HFF-Myc (cell line): ENCODE measurements around the gene SIRPD.

Experiments used
- DNase-seq: peaks from one replicate; pipeline ENCODE4 v3.0.0-alpha.2; 2011; ENCODE audit warnings: low read depth; ENCODE audit errors: extremely low read depth
- H3K4me3 ChIP-seq: replicated peaks from 2 replicates; pipeline ENCODE4 v1.5.1; 2011; ENCODE audit warnings: low read depth, mild to moderate bottlenecking, control low read depth, low read length
- TF ChIP-seq, protein P1 (sequence below): IDR thresholded peaks from 2 replicates; pipeline ENCODE4 v1.5.1; 2012; ENCODE audit warnings: mild to moderate bottlenecking, low read depth, low read length, control low read depth; ENCODE audit errors: missing control alignments

Gene SIRPD

DNA sequence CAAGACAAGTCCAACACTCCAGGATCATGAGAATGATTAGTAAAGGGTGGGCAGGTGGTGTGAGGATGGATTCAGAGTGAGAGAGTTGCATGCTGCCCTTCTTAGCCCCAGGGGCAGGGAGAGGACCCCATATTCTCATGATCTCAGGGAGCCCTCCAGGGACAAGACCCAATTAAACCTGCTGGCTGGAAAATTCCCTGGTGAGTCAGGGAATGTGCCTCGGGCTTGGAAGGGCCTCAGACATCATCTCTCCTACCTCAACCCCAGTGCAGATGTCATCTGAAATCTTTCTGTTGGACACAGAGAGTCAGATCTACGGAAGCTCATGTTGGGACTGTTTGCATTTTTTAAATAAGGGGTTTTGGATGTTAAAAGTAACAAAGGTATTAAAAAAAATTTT is 9.2 kb upstream of the SIRPD start:
- TF ChIP-seq, protein P1, sequence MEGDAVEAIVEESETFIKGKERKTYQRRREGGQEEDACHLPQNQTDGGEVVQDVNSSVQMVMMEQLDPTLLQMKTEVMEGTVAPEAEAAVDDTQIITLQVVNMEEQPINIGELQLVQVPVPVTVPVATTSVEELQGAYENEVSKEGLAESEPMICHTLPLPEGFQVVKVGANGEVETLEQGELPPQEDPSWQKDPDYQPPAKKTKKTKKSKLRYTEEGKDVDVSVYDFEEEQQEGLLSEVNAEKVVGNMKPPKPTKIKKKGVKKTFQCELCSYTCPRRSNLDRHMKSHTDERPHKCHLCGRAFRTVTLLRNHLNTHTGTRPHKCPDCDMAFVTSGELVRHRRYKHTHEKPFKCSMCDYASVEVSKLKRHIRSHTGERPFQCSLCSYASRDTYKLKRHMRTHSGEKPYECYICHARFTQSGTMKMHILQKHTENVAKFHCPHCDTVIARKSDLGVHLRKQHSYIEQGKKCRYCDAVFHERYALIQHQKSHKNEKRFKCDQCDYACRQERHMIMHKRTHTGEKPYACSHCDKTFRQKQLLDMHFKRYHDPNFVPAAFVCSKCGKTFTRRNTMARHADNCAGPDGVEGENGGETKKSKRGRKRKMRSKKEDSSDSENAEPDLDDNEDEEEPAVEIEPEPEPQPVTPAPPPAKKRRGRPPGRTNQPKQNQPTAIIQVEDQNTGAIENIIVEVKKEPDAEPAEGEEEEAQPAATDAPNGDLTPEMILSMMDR, result no peak
- H3K4me3 ChIP-seq, result no peak overlapping the region
- no peak for DNase-seq

DNA sequence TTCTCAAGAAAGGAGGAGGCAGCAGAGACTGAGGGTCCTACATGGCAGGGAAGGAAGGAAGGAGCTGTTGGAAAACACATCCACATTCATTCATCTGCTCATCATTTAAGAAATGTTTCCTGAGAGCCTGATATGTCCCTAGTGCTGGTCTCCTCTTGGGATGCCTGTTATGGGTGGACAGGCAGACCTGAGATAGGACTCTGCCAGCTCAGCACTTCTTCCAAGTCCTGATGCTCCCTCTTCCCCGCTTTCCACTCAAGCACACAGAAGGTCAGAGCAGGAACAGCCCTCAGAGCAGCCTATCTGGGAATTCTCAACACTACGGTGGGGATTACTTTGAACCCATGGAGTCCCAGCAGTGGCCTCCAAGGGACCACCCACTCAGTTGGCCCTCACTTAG is 8.0 kb upstream of the SIRPD start:
- H3K4me3 ChIP-seq, result no peak overlapping the region
- TF ChIP-seq, protein P1, result no peak
- DNase-seq, result no peak

DNA sequence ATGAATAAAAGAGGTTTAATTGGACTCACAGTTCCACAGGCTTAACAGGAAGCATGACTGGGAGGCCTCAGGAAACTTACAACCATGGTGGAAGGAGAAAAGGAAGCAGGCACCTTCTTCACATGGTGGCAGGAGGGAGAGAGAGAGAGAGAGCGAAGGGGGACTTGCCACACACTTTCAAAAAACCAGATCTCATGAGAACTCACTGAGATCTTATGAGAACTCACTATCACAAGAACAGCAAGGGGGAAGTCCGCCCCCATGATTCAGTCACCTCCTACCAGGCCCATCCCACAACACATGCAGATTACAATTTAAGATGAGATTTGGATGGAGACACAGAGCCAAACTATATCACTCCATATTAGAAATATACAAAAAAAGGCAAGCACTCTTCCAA is 6.1 kb upstream of the SIRPD start:
- no peak overlapping the region for H3K4me3 ChIP-seq
- no peak for DNase-seq
- TF ChIP-seq, protein P1, result no peak

DNA sequence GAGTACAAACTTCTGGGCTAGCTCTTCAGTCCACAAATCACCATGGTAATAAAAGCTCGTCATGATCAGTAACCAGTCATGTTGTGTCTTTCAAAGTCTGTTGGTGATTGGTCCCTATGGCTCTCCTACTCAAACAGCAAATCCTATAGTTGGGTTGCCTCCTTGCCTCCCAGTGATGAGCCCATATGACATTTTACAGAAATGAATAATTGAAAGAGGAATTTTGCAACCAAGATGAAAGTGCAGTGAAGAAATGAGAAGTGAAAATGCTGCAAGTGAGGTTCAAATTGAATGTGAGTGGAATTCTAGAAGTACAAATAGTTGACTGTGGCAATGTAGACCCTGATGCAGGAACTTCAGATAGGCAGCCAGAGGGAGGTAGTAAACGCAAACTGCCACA is 5.1 kb upstream of the SIRPD start:
- no peak overlapping the region for H3K4me3 ChIP-seq
- no peak for DNase-seq
- TF ChIP-seq, protein P1, result no peak

DNA sequence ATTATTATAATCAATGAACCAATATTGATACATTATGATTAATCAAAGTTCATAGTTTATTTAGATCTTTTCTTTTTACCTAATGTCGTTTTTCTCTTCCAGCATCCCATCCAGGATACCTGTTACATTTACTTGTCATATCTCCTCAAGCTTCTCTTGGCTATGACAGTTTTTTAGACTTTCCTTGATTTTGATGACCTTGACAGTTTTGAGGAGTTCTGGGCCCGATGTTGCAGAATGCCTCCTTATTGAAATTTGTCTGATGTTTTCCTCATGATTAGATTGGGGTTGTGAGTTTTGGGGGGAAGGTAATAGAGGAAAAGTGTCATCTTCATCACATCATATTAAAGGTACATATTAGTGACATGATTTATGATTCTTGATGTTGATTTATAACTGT is 3.8 kb upstream of the SIRPD start:
- no peak for DNase-seq

DNA sequence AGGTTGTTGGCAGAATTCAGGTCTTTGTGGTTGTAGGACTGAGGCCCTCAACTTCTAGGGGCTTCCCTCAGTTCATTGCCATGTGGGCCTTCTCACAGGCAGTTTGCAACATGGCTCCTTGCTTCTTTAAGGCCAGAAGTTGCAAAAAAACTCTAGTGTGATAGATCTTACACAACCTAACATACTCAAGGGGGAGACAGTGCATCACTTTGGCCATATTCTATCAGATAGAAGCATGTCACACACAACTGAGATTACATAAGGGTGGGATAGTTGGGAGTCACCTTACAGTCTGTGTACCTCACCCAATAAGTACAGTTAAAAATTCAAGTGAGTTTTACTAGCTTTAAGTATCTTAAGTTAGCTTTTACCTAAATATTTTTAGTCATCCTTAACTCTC is 1.6 kb downstream of the SIRPD start:
- TF ChIP-seq, protein P1, result no peak
- DNase-seq, result no peak
- no peak overlapping the region for H3K4me3 ChIP-seq

More for the DNA sequence above, 3.8 kb upstream of the SIRPD start:
- TF ChIP-seq, protein P1, result no peak
- H3K4me3 ChIP-seq, result no peak overlapping the region

DNA sequence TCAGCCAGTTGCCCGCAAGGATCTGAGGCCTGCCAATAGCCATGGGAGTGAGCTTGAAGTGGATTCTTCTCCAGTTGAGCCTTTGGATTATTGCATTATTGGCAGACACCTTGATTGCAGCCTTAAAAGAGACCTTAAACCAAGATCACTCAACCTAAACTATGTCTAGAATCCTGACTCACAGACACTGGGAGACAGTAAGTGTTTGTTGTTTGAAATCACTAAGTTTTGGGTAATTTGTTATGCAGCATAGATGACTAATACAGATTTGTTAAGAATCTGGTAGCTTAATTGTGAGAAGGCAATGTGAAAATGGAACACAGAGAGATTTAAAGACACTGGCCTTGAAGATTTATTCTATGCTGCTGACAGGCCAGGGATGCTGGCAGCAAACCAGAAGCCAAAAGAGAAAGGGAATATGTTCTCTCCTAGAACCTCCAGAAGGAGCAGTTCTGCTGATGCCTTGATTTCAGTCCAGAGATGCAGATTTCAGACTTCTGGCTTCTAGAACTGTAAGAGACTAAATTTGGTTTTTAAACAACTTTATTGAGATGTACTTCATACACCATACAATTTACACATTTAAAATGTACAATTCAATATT is 17.6 kb downstream of the SIRPD start:
- no peak overlapping the region for H3K4me3 ChIP-seq
- TF ChIP-seq, protein P1, result no peak
- DNase-seq, result no peak
